Left renal pelvis (tissue), 4 donors: ENCODE measurements around the gene CST7. TPM values are rescaled to one million over a fixed set of nuclear protein-coding genes. Genes with fewer than 3 reads are reported as not detected.
"Not testable (repeated sequence)": the region's sequence is repeated elsewhere in the genome, so short reads cannot be mapped to it uniquely, and the experiment has no call there.

Source experiments
- DNase-seq, 4 donors: peaks; one replicate each; pipeline ENCODE4 v3.0.0-alpha.2; 2013; ENCODE audit warnings: low read depth in 4 of 4, low spot score in 3 of 4
- polyA plus RNA-seq, 4 donors: library from polyadenylated mRNA; unstranded; fragments of 120-200 nt; gene quantifications; one replicate each; pipeline ENCODE4 v1.2.1, GENCODE V29; 2013; ENCODE audit not compliant: insufficient read length in 4 of 4

The CST7 gene
- polyA plus RNA-seq, 4 donors = 0.19 to 0.92 (median 0.75) TPM

DNA sequence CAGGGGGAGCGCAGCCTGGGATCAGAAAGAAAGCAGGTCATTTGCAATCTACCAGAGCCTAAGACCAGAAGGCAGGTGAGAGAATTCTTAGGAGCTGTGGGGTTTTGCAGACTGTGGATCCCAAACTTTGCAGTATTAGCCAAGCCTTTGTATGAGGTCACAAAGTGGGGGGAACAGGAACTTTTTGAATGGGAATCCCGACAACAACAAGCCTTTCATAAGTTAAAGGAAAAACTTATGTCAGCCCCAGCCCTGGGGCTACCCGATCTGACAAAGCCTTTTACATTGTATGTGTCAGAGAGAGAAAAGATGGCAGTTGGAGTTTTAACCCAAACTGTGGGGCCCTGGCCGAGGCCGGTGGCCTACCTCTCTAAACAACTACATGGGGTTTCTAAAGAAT is 19.8 kb upstream of the CST7 start:
- not testable (repeated sequence) for DNase-seq

DNA sequence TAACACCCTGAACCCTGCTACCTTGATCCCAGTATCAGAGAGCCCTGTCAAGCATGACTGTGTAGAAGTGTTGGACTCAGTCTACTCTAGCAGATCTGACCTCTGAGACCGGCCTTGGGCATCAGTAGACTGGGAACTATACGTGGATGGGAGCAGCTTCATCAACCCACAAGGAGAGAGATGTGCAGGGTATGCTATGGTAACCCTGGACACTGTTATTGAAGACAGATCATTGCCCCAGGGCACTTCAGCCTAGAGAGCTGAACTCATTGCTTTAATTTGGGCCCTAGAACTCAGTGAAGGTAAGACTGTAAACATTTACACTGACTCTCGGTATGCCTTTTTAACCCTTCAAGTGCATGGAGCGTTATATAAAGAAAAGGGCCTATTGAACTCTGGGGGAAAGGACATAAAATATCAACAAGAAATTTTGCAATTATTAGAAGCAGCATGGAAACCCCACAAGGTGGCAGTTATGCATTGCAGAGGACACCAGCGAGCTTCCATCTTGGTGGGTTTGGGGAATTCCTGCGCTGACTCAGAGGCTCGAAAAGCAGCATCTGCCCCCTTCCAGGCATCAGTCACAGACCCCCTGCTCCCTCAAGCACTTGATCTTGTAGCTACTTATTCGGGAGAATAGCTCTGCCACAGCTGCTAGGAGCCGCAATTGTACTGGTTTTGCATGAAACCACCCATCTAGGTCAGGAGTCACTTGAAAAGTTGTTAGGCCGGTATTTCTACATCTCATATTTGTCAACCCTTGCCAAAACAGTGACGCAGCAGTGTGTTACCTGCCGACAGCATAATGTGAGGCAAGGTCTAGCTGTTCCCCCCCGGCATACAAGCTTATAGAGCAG is 19.0 kb upstream of the CST7 start:
- peak in 2 of 4 donors; percentile 57 to 64 for DNase-seq

DNA sequence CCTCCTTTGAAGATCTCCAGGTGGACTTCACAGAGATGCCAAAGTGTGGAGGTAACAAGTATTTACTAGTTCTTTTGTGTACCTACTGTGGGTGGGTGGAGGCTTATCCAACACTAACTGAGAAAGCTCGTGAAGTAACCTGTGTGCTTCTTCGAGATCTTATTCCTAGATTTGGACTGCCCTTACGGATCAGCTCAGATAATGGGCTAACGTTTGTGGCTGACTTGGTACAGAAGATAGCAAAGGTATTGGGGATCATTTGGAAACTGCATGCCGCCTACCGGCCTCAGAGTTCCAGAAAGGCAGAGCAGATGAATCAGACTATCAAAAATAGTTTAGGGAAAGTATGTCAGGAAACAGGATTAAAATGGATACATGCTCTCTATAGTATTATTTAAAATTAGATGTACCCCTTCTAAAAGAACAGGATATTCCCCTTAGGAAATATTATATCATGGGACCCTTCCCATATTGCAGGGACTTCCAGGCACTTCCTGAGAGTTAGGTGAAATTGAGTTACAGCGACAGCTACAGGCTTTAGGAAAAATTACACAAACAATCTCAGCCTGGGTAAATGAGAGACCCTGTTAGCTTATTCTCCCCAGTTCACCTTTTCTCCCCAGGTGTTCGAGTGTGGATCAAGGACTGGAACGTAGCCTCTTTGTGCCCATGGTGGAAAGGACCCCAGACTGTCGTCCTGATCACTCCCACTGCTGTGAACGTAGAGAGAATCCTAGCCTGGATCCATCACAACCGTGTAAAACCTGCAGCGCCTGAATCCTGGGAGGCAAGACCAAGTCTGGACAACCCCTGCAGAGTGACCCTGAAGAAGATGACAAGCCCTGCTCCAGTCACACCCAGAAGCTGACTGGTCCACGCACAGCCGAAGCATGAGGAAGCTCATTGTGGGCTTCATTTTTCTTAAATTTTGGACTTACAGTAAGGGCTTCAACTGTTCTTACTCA is 18.1 kb upstream of the CST7 start:
- not testable (repeated sequence) for DNase-seq

DNA sequence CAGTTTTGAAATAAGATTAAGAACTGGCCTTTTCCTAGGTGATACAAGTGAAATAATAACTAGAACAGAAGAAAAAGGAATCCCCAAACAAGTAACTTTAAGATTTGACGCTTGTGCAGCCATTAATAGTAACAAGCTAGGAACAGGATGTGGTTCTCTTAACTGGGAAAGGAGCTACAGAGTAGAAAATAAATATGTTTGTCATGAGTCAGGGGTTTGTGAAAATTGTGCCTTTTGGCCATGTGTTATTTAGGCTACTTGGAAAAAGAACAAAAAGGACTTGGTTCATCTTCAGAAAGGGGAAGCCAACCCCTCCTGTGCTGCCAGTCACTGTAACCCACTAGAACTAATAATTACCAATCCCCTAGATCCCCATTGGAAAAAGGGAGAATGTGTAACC is 17.2 kb upstream of the CST7 start:
- not testable (repeated sequence) for DNase-seq

DNA sequence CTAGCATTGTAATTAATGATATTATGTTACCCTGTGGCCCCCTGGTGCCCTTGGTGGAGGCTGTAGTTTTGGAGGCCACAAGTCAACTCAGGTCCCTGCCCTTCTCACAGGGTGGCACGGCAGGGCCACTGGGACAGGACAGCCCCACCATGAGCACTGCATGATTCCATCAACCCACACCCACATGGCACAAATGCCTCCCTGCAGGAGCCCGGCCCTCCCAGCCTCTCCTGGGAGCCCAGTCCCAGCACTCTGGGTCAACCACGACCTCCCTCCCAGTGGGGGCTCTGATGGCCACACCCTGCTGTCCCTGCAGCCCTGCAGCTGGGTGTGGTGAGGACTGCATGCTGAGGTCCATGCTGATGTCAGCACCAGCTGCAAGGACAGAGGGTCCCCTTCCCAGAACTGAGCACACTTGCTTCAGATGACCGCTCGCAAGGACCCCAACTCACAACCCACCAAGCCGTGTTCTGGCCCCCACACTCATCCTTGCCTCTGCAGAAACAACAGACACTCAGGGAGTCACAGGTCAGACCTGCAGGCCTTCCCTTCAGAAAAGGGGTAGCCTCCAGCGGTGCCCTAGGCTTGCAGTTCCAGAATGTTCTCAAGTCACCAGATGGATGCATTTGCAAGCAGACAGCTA is 15.7 kb upstream of the CST7 start:
- DNase-seq = no peak

DNA sequence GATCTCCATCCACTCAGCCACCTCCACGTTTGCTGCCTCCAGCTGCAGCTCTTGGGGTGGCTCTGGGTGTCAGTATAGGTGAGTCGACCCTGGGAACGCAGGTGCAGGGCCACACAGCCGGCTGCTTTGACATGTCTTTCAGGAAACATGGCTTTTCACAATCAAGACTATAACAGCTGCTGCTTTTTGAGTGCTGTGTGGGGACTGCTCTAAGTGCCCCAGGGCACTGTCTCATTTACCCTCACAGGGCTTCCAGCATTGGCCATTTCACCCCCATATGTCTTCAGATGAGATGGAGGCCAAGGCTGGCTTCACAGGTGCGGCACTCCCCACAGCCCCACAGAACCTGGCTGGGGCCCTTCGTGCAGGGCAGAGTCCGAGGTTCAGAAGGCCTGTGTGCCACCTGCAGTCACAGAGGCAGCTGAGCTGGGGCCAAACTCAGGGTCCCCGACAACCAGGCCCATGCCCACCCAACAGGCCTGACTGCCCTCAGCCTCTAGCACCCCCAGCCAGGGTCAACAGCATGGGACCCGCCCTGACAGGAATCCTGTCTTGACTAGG is 14.9 kb upstream of the CST7 start:
- DNase-seq = no peak

DNA sequence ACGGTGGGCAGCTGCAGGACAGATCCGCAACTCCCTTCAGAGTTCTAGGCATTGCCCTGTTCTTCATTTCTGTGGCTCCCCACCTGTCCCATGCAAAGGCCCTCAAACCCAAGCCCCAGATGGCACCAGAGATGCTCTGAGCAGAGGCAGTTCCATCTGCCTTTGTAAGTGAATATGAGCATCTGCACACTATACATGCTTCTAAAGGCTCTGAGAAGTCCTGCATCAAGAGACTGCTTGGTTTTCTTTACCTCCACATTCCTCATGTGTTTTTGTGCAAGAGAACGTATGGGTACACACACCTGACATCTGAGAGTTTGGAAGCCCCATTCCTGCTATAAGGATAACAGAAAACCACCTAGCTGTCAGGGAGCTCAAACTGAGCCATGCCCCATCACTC is 14.4 kb upstream of the CST7 start:
- no peak for DNase-seq

DNA sequence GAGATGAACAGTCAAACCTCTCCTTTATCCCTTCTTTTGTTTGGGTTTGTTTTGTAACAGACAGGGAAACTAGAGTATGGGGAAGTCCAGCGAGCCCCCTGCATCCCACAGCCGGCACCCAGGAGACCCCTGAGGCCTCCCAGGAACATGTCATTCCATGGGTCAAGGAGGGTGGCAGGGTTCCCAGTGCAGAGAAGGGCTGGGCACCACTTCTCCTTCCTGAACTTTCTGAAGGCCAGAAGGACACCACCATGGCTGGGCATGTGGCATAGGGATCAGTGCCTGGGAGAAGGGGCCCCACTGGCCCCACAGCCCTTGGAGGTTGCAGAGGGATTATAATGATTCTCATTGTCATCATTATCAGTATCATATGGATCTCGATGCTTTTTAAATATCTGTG is 13.9 kb upstream of the CST7 start:
- no peak for DNase-seq

DNA sequence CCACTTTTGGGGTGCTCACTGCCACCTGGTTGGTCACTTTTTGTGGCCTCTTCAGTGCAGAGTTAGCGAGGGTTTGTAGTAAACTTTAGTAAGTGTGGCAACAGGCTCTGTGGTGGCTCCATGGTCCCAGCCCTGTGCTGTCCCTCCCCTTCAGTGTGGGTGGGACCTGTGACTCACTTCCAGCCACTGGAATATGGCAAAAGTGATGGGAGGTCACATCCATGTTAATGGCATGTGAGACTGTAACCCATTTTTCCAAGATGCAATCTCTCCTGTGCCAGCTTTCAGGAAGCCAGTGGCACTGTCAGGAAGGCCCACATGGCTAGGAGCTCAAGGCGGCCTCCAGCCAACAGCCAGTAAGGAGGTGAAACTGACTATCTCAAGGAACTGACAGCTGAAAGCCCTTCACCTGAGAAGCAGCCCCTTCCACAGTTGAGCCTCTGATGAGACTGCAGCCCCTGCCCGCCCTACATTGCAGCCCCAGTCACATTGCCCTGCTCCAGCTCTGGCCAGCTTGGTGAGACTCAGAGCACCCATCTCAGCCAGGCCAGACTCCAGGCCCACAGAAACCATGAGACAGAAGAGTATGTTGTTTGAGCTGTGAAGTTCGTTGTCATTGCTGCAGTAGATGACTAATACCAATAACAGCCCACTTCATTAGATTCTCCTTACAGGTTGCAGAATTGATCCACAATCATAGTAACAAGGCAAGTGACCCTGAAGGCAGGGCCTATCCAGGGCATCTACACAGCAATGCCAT is 13.1 kb upstream of the CST7 start:
- no peak for DNase-seq

DNA sequence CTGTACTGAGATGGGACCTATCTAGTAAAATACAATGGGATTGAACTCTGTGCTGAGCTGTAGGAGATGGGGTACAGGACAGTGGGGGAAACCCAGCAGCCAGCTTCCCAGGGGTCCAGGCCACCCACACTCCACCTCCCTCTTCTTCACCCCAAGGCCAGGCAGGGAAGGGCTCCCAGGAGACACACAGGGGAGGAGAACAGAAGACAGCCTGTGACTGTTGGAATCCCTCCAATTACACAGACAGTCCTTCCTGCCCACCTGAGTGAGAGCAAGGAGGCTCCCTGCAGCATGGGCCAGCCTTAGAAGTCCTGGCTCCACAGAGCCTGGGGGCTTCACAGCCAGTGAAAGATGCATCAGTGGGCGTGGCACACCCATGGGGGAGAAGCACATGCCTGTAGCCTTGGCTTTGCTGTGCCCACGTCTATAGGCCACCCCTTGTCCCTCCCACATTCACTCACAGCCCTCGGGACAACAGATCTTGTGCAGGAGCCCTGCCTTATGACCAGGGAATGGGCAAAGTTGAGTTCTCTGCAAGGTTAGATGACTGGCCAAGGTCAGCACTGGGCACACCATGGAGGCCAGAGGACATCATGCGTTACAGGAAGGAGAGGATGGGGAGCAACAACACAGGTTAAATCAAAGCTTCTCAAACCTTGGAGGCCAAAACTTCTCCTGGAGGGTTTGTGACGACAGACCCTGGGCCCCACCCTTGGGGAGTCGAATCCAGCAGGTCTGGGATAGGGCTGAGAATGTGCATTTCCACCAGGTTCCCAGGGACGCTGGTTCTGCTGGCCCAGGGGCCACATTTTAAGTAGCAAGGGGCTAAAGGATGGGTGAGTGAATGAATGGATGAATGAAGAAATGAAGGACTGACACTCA is 12.3 kb upstream of the CST7 start:
- DNase-seq = no peak

DNA sequence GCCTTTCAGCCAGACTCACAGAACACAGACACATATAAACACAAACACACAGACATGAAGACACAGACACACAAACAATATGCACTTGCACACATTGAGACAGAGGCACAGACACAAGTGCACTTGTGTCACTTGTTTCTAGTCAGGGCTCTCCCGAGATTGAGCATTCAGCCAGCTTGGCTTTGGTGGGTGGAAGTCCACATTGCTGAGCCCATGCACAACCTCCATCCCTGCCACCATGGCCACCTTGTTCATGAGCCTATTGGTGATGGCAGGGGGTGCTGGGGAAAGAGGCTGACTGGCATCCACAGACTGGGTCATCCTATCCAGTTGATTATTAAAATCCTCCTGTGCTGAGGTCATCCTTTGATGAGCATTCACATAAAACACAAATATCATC is 11.5 kb upstream of the CST7 start:
- no peak for DNase-seq

DNA sequence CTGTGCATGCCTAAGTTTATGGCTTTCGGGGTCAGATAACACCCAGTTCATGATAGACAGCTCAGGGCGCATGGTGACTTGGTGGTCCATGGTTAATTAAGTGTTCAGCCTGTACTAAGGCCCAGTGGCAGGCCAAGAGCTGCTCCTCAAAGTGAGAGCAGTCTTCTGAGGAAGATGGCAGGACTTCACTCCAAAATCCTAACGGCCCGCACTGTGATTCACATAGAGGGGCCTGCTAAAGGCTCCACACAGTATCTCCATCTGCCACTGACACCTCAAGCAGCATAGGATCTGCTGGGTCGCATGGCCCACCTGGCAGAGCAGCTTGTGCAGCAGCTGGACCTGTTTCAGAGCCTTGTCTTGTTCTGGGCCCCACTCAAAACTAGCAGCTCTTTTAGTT is 10.6 kb upstream of the CST7 start:
- no peak for DNase-seq

DNA sequence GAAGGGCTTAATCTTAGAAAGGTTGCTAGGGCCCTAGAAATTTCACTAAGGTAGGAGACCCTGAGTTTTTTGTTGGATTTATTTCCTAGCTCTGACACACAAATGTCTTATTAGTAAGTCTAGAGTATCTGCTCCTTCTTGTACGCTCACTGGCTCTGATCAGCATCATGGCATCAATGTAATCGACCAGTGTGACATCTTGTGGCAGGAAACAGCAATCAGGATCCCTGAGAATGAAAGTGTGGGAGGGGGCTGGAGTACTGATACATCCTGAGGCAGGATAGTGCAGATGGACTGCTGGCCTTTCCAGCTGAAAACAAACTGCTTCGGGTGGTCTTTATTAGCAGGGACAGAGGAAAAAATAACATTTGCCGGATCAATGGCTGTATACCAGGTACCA is 10.0 kb upstream of the CST7 start:
- DNase-seq = no peak

DNA sequence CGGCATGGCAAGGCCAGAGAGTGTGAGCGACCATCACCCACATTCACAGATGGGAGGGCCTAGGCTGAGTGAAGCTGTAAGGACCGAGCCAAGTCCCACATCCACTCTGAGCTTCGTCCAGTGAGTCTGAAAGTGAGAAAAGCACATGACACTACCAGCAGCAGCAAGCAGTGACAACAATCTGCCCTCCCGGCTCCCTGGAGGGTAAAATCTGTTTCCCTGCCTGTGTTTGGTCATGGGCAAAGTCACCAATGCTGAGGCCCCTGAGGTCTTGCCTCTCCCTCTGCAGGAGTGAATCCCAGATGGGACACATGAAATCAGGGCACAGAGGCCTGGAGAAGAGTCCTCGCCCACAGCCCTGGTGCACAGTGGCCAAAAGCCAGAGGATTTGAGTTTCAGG is 6.4 kb upstream of the CST7 start:
- DNase-seq = no peak

DNA sequence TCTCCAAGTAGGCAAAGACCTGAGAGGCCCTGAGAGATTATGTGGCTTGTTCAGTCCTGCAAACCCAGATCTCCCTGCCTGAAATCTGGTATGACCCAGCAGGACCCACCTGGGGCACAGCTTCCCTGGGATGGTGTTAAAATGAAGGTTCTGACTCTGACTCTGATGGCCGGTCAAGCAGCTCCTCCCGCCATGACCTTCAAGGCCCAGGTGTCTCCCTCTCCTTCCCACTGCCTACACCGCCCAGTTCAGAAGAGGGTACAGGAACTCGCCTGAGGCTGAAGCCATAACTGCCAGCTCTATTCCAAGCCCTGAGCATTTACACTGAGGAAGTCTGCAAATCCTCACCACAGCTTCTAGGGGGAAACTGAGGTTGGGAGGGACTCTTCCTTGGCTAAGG is 5.9 kb upstream of the CST7 start:
- DNase-seq = no peak

DNA sequence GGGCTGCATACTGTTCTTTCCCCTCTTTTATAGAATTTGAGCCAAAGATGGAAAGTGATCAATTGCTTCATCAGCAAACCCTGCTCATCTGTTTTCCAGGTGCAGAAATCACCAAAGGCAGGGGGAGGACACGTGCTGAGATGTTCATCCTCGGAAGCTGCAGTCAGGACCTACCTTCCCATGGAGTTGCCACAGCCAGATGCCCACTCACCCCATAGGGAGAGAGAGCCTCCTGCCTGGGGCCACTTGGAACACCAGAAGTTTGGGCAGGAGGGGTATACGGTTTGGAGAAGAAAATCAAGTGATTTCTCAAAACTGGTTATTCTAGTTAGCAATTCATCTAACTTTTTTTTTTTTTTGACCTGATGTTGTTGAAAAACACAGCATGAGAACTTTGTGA is 5.3 kb upstream of the CST7 start:
- DNase-seq = no peak

DNA sequence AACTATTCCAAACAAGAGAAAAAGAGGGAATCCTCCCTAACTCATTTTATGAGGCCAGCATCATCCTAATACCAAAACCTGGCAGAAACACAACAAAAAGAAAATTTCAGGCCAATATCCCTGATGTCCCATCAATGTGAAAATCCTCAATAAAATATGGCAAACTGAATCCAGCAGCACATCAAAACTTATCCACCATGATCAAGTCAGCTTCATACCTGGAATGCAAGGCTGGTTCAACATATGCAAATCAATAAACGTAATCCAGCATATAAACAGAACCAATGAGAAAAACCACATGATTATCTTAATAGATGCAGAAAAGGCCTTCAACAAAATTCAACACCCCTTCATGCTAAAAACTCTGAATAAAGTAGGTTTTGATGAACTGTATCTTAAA is 2.7 kb upstream of the CST7 start:
- not testable (repeated sequence) for DNase-seq

DNA sequence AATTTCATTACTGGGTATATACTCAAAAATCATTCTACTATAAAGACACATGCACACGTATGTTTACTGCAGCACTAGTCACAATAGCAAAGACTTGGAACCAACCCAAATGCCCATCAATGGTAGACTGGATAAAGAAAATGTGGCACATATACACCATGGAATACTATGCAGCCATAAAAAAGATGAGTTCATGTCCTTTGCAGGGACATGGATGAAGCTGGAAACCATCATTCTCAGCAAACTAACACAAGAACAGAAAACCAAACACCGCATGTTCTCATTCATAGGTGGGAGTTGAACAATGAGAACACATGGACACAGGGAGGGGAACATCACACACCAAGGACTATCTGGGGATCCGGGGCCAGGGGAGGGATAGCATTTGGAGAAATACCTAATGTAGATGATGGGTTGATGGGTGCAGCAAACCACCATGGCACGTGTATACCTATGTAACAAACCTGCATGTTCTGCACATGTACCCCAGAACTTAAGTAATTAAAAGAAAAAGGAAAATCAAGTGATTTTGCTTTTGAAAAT is 602 bp upstream of the CST7 start:
- not testable (repeated sequence) for DNase-seq

DNA sequence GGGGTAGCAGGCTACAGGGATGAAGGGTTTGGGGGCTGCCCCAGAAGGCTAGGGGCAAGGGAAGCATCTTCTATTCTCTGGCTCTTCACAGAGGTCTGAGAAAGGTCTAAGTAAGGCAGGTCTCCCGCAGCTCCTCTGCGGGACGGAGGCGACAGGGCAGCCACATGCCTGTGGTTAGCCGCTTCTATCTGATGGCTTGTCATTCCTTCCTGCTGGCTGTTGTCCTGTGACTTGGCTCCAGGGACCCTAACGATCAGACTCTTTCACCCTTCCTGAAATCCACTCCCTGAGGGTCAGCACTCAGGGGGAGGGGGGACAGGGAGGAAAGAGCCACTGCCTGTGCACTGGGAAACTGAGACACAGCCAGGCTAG is 673 bp downstream of the CST7 start:
- no peak for DNase-seq
